GM19035 (cell line): ENCODE data around the gene TSPAN13.
"Not testable (repeated sequence)": the region's sequence is repeated elsewhere in the genome, so short reads cannot be mapped to it uniquely, and the experiment has no call there.

ENCODE experiments used
- ATAC-seq: cut with Tn5 transposase; IDR thresholded peaks from one replicate; pipeline ENCODE4 v1.9.1; 2021; ENCODE audit not compliant: unreplicated experiment

TSPAN13 gene

GRCh38 chr7:16740623-16740953, 13.0 kb upstream of the TSPAN13 start:
- no peak for ATAC-seq

- ATAC-seq, result no peak
These were observed 12.6 kb upstream of the TSPAN13 start for GRCh38 chr7:16740996-16741395.

- ATAC-seq, result no peak
These were observed 11.9 kb upstream of the TSPAN13 start for GRCh38 chr7:16741676-16742075.

- ATAC-seq, result no peak
These were observed 11.0 kb upstream of the TSPAN13 start for GRCh38 chr7:16742547-16742946.

- no peak for ATAC-seq
These were observed 10.3 kb upstream of the TSPAN13 start for GRCh38 chr7:16743236-16743635.

GRCh38 chr7:16744518-16745250, 8.9 kb upstream of the TSPAN13 start:
- no peak for ATAC-seq

- ATAC-seq, result no peak
These were observed 7.9 kb upstream of the TSPAN13 start for GRCh38 chr7:16745645-16746044.

GRCh38 chr7:16747102-16747501, 6.5 kb upstream of the TSPAN13 start:
- no peak for ATAC-seq

- peak; percentile 26 for ATAC-seq
These were observed 639 bp downstream of the TSPAN13 start for GRCh38 chr7:16753932-16754855.

GRCh38 chr7:16754856-16755317, 1.3 kb downstream of the TSPAN13 start:
- ATAC-seq, result no peak

- no peak for ATAC-seq
These were observed 1.8 kb downstream of the TSPAN13 start for GRCh38 chr7:16755397-16755796.

- no peak for ATAC-seq
These were observed 4.5 kb downstream of the TSPAN13 start for GRCh38 chr7:16758036-16758435.

GRCh38 chr7:16758631-16759611, 5.4 kb downstream of the TSPAN13 start:
- ATAC-seq, result no peak

- ATAC-seq, result no peak
These were observed 6.3 kb downstream of the TSPAN13 start for GRCh38 chr7:16759840-16760239.

- ATAC-seq, result no peak
These were observed 8.6 kb downstream of the TSPAN13 start for GRCh38 chr7:16762177-16762576.

GRCh38 chr7:16764942-16765341, 11.4 kb downstream of the TSPAN13 start:
- ATAC-seq, result no peak

GRCh38 chr7:16765436-16765859, 11.9 kb downstream of the TSPAN13 start:
- ATAC-seq, result no peak

- not testable (repeated sequence) for ATAC-seq
These were observed 16.4 kb downstream of the TSPAN13 start for GRCh38 chr7:16769994-16770393.

GRCh38 chr7:16770657-16771329, 17.2 kb downstream of the TSPAN13 start:
- no peak for ATAC-seq

GRCh38 chr7:16773326-16773725, 19.8 kb downstream of the TSPAN13 start:
- ATAC-seq, result no peak
